GM12873 (cell line): ENCODE measurements around the gene ATF6B.

Experiments
- CTCF ChIP-seq: IDR thresholded peaks from 2 replicates; pipeline ENCODE4 v1.5.1; 2012; ENCODE audit warnings: low read depth, mild to moderate bottlenecking, moderate library complexity, low read length, control low read depth; ENCODE audit not compliant: insufficient read depth; ENCODE audit errors: missing control alignments

Gene ATF6B

GRCh38 chr6:32096087-32096393, 32.0 kb downstream of the ATF6B start:
- TF ChIP-seq CTCF, result no peak

- peak; percentile 5 for TF ChIP-seq CTCF
These were observed 32.5 kb downstream of the ATF6B start for GRCh38 chr6:32095338-32096086.

DNA sequence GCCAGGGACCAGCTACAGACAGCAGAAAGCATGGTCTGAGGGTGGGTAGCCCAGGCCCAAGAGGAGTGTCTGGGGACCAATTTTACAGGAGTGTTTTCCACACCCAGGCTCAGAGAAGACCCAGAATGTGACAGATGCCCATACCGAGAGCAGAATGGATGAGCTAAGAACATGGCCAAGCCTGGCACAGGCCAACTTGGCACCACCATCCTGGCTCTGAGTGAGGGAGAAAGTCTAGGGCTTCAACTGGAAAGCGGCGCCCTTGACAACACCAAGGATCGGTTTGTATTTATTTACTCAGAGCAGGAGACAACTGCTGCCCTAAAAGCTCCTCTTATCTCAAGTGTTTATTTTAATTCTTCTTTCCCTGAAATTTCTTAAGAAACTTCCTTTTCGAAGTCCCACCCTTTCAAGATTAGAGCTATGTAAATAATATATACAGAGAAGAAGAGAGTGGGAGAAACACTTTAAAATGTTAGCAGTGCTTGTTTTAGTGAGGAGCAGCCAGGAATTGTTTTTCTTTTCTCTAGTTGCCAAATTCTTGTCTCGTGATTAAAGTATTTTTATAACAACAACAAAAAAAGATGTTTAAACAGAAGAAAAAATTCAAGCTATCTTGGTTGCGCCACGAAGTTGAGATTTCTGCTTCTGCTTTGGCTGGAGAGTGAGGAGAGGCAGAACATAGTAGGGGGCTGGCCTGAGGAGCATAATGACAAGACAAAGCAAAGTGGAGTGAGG, 35.1 kb downstream of the ATF6B start:
- TF ChIP-seq CTCF, result no peak

GRCh38 chr6:32089082-32089828, 38.8 kb downstream of the ATF6B start:
- TF ChIP-seq CTCF, result no peak

GRCh38 chr6:32088487-32089049, 39.5 kb downstream of the ATF6B start:
- no peak for TF ChIP-seq CTCF

DNA sequence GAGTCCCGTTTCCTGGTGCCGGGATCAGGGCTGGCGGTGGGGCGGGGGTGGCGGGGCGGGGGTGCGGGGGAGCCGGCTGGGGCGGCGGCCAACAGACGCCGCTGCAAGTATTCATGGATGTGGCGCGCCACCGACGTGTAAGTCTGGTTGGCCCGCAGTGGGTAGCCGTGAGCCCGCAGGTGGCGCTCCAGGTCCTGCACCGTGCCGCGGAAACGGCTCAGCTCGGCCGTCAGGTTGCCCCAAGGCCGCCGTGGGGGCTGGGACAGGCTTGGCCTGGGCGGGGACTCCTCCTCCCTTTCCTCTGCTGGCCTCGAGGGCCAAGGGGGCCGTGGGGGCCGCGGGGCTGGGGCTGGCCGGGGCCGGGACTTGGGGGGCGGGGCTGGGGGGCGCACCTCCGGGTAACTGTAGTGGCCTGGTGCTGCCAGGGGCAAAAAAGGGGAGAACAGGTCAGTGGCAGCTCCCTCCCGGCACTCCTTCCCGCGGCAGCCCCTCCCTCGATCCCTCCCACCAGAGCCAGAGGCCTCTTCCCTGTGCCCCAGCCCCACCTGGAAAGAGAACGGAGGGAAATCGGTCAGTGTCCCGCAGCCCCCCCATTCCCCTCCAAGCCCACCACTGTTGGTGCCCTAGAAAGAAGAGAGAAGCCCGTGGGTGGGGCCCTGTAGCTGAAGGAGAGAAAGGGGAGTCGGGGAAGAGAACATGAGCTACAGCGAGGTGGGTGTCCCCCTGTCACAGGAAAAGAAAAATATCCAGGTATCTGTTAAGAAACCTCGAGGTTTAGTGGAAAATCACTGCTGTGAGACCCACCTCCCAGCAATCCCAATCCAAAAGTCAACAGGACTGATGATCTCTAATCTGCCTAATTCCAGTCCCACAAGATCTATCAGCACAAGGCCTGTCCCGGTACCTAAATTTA, 40.2 kb downstream of the ATF6B start:
- peak; percentile 56 for TF ChIP-seq CTCF
